ENCODE data around the gene ADGRB3. TPM values are rescaled to one million over a fixed set of nuclear protein-coding genes. Genes with fewer than 3 reads are reported as not detected.

Gene ADGRB3
- polyA plus RNA-seq, 1 experiment = not detected

- no peaks in the 10 kb centered on the region for H3K9me3 ChIP-seq (ENCODE audit: control insufficient read depth, insufficient read depth, low read length)
- ChIA-PET CTCF (no interaction called here), POLR2A (no interaction called here)
- H3K4me3 ChIP-seq (ENCODE audit: low read depth, low read length) = no peak overlapping the region
- no peak for TF ChIP-seq CTCF (IDR thresholded peaks at IDR 0.05; ENCODE audit: low read depth, low read length)
- no peak overlapping the region for H3K27ac ChIP-seq (ENCODE audit: low read depth, low read length)
- no peaks in the 10 kb centered on the region for H3K27me3 ChIP-seq (ENCODE audit: control insufficient read depth, insufficient read depth, low read length)
- no peak for DNase-seq (ENCODE audit: low read depth, low spot score)
Measured at GRCh38 chr6:68732423-68732822, 97.3 kb downstream of the ADGRB3 start.

- Histone ChIP-seq H3K27ac (ENCODE audit: low read depth, low read length) (no peak overlapping the region), H3K27me3 (ENCODE audit: control insufficient read depth, insufficient read depth, low read length) (no peaks in the 10 kb centered on the region), H3K9me3 (ENCODE audit: control insufficient read depth, insufficient read depth, low read length) (no peaks in the 10 kb centered on the region), H3K4me3 (ENCODE audit: low read depth, low read length) (no peak overlapping the region)
- no peak for DNase-seq (ENCODE audit: low read depth, low spot score)
- no peak for TF ChIP-seq CTCF (IDR thresholded peaks at IDR 0.05; ENCODE audit: low read depth, low read length)
- ChIA-PET CTCF (no interaction called here), POLR2A (no interaction called here)
Measured at GRCh38 chr6:68735866-68736265, 100.8 kb downstream of the ADGRB3 start.

GRCh38 chr6:68737061-68737460 is 102.0 kb downstream of the ADGRB3 start:
- H3K4me3 ChIP-seq (ENCODE audit: low read depth, low read length) = no peak overlapping the region
- H3K9me3 ChIP-seq (ENCODE audit: control insufficient read depth, insufficient read depth, low read length) = no peaks in the 10 kb centered on the region
- CTCF ChIA-PET = no interaction called here
- no peaks in the 10 kb centered on the region for H3K27me3 ChIP-seq (ENCODE audit: control insufficient read depth, insufficient read depth, low read length)
- POLR2A ChIA-PET = no interaction called here
- no peak overlapping the region for H3K27ac ChIP-seq (ENCODE audit: low read depth, low read length)
- no peak for DNase-seq (ENCODE audit: low read depth, low spot score)
- TF ChIP-seq CTCF (IDR thresholded peaks at IDR 0.05; ENCODE audit: low read depth, low read length) = no peak

GRCh38 chr6:68738039-68738438 is 103.0 kb downstream of the ADGRB3 start:
- DNase-seq (ENCODE audit: low read depth, low spot score) = no peak
- ChIA-PET CTCF (no interaction called here), POLR2A (no interaction called here)

GRCh38 chr6:68740828-68741500 is 105.9 kb downstream of the ADGRB3 start:
- H3K27me3 ChIP-seq (ENCODE audit: control insufficient read depth, insufficient read depth, low read length) = no peaks in the 10 kb centered on the region
- ChIA-PET CTCF (no interaction called here), POLR2A (no interaction called here)
- H3K9me3 ChIP-seq (ENCODE audit: control insufficient read depth, insufficient read depth, low read length) = no peaks in the 10 kb centered on the region
- TF ChIP-seq CTCF (IDR thresholded peaks at IDR 0.05; ENCODE audit: low read depth, low read length) = no peak
- no peak overlapping the region for H3K4me3 ChIP-seq (ENCODE audit: low read depth, low read length)
- DNase-seq (ENCODE audit: low read depth, low spot score) = no peak
- H3K27ac ChIP-seq (ENCODE audit: low read depth, low read length) = no peak overlapping the region

More at GRCh38 chr6:68738039-68738438, 103.0 kb downstream of the ADGRB3 start:
- Histone ChIP-seq H3K9me3 (ENCODE audit: control insufficient read depth, insufficient read depth, low read length) (no peaks in the 10 kb centered on the region), H3K4me3 (ENCODE audit: low read depth, low read length) (no peak overlapping the region), H3K27ac (ENCODE audit: low read depth, low read length) (no peak overlapping the region), H3K27me3 (ENCODE audit: control insufficient read depth, insufficient read depth, low read length) (no peaks in the 10 kb centered on the region)
- TF ChIP-seq CTCF (IDR thresholded peaks at IDR 0.05; ENCODE audit: low read depth, low read length) = no peak
